ENCODE measurements around the gene CD4. TPM values are rescaled to one million over a fixed set of nuclear protein-coding genes. Genes with fewer than 3 reads are reported as not detected.

CD4 gene
- total RNA-seq, 4 donors from 2014 or later = 1.00 to 7.9 (median 2.8) TPM

GRCh38 chr12:6847676-6848075, 58.3 kb downstream of the CD4 start:
- Histone ChIP-seq H3K4me3 (no peak overlapping the region), H3K27ac (no peak overlapping the region), H3K4me1 (peaks cover 0 to 13% (median 9%) of the 10 kb centered on the region in 4 donors), H3K9me3 (no peaks in the 10 kb centered on the region), H3K36me3 (no peaks in the 10 kb centered on the region), H3K27me3 (no peaks in the 10 kb centered on the region)
- intact Hi-C loops (cut with DNase I; ENCODE audit: low total_unique reads) (no loop called here), in situ Hi-C loops (cut with MboI; ENCODE audit: low pct_ligation_motif_present in 1 of 4, low pct_unique_long_range_greater_than_20kb in 1 of 4, low sequenced_read_pairs in 3 of 4) (loop anchor here in 2 of 4 donors (25.0 kb wide), 1 partner anchor 110 kb away; no protein-coding TSS in a partner anchor)
- 93 to 100% methylated on average over 2 of the region's 2 CpGs for WGBS, 2 donors (ENCODE audit: low coverage in 1 of 2)
- TF ChIP-seq POLR2AphosphoS5 (IDR thresholded peaks at IDR 0.05) = no peak
- no peak for DNase-seq

- no peaks in the 10 kb centered on the region for H3K9me3 ChIP-seq
- no peaks in the 10 kb centered on the region for H3K36me3 ChIP-seq
- DNase-seq = peak; percentile 7
- peaks cover 10 to 27% (median 17%) of the 10 kb centered on the region in 4 donors for H3K4me1 ChIP-seq
- WGBS, 2 donors (ENCODE audit: low coverage in 1 of 2) = 70 to 93% methylated on average over 2 of the region's 2 CpGs
- H3K4me3 ChIP-seq = no peak overlapping the region
- H3K27me3 ChIP-seq = no peaks in the 10 kb centered on the region
- in situ Hi-C loops (cut with MboI; ENCODE audit: low pct_ligation_motif_present in 1 of 4, low pct_unique_long_range_greater_than_20kb in 1 of 4, low sequenced_read_pairs in 3 of 4) = loop anchor here in 2 of 4 donors (25.0 kb wide), 1 partner anchor 112 kb away; no protein-coding TSS in a partner anchor
- intact Hi-C loops (cut with DNase I; ENCODE audit: low total_unique reads) = no loop called here
- H3K27ac ChIP-seq = no peak overlapping the region
- TF ChIP-seq POLR2A (IDR thresholded peaks at IDR 0.05) (no peak), CTCF (IDR thresholded peaks at IDR 0.05) (no peak), POLR2AphosphoS5 (IDR thresholded peaks at IDR 0.05) (no peak), EP300 (IDR thresholded peaks at IDR 0.05; ENCODE audit: low read depth) (no peak)
Measured at GRCh38 chr12:6849427-6849826, 60.1 kb downstream of the CD4 start.

GRCh38 chr12:6849976-6850560, 60.7 kb downstream of the CD4 start:
- Histone ChIP-seq H3K9me3 (no peaks in the 10 kb centered on the region), H3K36me3 (no peaks in the 10 kb centered on the region), H3K27me3 (no peaks in the 10 kb centered on the region), H3K4me1 (peaks cover 10 to 27% (median 17%) of the 10 kb centered on the region in 4 donors), H3K4me3 (no peak overlapping the region), H3K27ac (peak overlapping the region in 2 of 4 donors; percentile 98 to 99)
- TF ChIP-seq POLR2A (IDR thresholded peaks at IDR 0.05) (no peak), EP300 (IDR thresholded peaks at IDR 0.05; ENCODE audit: low read depth) (no peak), CTCF (IDR thresholded peaks at IDR 0.05) (no peak), POLR2AphosphoS5 (IDR thresholded peaks at IDR 0.05) (no peak)
- intact Hi-C loops (cut with DNase I; ENCODE audit: low total_unique reads) (no loop called here), in situ Hi-C loops (cut with MboI; ENCODE audit: low pct_ligation_motif_present in 1 of 4, low pct_unique_long_range_greater_than_20kb in 1 of 4, low sequenced_read_pairs in 3 of 4) (loop anchor here in 2 of 4 donors (25.0 kb wide), 1 partner anchor 113 kb away; no protein-coding TSS in a partner anchor)
- 83% methylated on average over 10 of the region's 10 CpGs; no CpG with 5 or more reads in 1 of the 2 donors for WGBS, 2 donors (ENCODE audit: low coverage in 1 of 2)
- peak; percentile 7 for DNase-seq

- Histone ChIP-seq H3K27me3 (no peaks in the 10 kb centered on the region), H3K4me1 (peaks cover 10 to 27% (median 17%) of the 10 kb centered on the region in 4 donors), H3K27ac (peak overlapping the region; percentile 97 to 99 (median 98)), H3K36me3 (no peaks in the 10 kb centered on the region), H3K9me3 (no peaks in the 10 kb centered on the region), H3K4me3 (peak overlapping the region in 2 of 4 donors; percentile 60 to 82)
- intact Hi-C loops (cut with DNase I; ENCODE audit: low total_unique reads) = no loop called here
- no peak for DNase-seq
- no peak for TF ChIP-seq POLR2AphosphoS5 (IDR thresholded peaks at IDR 0.05)
- no peak for TF ChIP-seq EP300 (IDR thresholded peaks at IDR 0.05; ENCODE audit: low read depth)
- no peak for TF ChIP-seq CTCF (IDR thresholded peaks at IDR 0.05)
- no peak for TF ChIP-seq POLR2A (IDR thresholded peaks at IDR 0.05)
- in situ Hi-C loops (cut with MboI; ENCODE audit: low pct_ligation_motif_present in 1 of 4, low pct_unique_long_range_greater_than_20kb in 1 of 4, low sequenced_read_pairs in 3 of 4) = no loop called here
- 0 to 36% methylated on average over 3 to 15 of the region's 16 CpGs for whole genome bisulfite sequencing, 2 donors (ENCODE audit: low coverage in 1 of 2)
Measured at GRCh38 chr12:6850796-6851152, 61.4 kb downstream of the CD4 start.
